ENCODE data around the gene ZNF423. TPM values are rescaled to one million over a fixed set of nuclear protein-coding genes. Genes with fewer than 3 reads are reported as not detected.

ZNF423 gene
- total RNA-seq, 1 experiment from 2014 or later = 2.0 TPM

DNA sequence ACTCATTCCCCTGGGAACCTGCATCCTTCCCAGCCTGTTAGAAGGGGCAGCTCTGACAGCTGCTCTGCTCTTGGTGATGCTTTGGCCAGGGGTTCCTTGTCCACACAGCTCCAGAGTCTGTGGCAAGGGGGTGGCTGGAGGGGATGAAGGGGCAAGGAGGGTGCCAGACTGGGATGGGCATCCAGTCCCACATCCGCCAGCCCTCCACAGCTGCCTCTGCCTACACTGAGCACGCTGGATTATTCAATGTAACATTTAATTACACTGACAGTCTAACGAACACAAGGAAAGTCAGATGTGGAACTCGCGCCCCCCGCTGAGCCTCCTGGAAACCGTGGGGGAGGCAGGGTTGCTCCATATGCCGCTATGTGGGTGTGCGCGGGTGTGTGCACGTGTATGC, 381.2 kb downstream of the ZNF423 start:
- no peak for DNase-seq (ENCODE audit: low read depth)

GRCh38 chr16:49473773-49474172, 382.1 kb downstream of the ZNF423 start:
- no peak for DNase-seq (ENCODE audit: low read depth)

DNA sequence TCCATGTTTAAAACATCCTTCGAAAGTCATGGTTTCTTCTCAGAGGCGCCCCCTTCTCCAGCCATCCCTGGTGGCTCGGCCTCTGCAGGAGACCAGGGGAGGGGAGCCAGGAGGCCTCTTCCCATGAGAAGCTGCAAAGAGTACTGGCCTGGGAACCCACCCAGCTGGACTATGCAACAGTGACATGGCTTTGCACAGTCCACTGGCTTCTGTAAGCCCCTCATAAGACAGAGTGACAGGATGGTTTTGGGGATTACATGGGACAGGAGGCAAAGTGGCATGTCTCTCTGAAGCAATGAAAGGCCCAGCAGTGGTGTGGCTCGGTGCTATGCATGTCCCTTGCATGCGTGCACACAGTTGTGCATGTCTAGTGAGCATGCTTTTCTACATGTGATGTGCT, 382.8 kb downstream of the ZNF423 start:
- no peak for DNase-seq (ENCODE audit: low read depth)

DNA sequence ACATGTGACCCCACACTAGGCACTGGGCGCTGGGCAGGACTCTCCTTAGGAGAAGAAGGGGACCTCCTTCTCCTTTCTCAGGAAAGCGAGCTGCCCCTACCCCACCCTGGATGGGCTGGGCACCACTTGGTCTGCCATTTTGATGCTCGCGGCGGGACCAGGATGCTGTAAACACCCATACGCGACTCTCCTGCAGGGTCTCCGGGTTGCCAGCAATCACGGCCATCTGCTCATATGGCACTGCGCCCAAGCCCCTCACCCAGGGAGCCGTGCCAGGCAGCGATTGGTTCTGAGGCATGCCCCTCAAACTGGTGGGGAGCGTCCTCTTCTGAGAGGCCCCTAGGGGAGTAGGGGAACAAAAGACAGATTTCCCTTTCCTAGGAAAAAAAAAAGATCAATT, 383.3 kb downstream of the ZNF423 start:
- no peak for DNase-seq (ENCODE audit: low read depth)

GRCh38 chr16:49471038-49471727, 384.7 kb downstream of the ZNF423 start:
- no peak for DNase-seq (ENCODE audit: low read depth)

GRCh38 chr16:49470513-49470991, 385.4 kb downstream of the ZNF423 start:
- no peak for DNase-seq (ENCODE audit: low read depth)

DNA sequence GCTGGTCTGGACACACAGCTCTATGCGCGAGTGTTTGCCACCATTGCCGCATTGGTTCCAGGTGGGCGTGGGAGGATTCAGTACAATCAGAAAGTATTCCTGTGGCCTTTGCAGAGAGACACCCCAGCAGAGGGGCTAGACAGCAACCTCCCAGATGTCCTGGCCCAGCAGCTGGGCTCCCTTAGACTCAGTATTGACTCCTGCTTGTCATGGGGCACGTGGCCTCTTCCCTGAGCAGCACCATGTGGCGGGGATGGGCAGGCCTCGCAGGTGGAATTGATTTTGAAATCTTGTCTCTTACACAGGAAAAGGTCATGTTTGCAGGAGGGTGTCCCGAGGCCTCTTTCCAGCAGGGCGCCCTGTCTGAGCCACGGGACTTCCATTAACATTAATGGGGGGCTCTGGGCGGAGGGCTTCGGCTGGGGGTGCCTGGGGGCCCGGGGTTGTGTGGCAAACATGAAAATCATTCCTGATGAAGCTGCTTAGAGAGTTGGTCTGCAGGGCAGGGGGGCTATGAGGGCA, 385.9 kb downstream of the ZNF423 start:
- no peak for DNase-seq (ENCODE audit: low read depth)

DNA sequence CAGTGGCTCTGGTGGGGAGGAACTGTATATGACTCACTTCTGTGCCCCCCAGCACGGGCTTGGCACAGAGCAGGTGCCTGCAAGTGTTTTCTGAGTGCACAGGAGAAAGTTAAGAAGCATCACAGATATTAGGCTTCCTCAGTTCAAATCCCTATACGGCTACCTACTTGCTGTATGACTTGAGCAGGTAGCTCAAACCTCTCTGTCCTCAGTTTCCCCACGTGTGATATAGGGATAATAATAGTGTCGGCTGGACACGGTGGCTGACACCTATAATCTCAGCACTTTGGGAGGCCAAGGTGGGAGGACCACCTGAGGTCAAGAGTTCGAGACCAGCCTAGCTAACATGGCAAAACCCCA, 386.6 kb downstream of the ZNF423 start:
- no peak for DNase-seq (ENCODE audit: low read depth)

GRCh38 chr16:49468611-49469310, 387.2 kb downstream of the ZNF423 start:
- no peak for DNase-seq (ENCODE audit: low read depth)

DNA sequence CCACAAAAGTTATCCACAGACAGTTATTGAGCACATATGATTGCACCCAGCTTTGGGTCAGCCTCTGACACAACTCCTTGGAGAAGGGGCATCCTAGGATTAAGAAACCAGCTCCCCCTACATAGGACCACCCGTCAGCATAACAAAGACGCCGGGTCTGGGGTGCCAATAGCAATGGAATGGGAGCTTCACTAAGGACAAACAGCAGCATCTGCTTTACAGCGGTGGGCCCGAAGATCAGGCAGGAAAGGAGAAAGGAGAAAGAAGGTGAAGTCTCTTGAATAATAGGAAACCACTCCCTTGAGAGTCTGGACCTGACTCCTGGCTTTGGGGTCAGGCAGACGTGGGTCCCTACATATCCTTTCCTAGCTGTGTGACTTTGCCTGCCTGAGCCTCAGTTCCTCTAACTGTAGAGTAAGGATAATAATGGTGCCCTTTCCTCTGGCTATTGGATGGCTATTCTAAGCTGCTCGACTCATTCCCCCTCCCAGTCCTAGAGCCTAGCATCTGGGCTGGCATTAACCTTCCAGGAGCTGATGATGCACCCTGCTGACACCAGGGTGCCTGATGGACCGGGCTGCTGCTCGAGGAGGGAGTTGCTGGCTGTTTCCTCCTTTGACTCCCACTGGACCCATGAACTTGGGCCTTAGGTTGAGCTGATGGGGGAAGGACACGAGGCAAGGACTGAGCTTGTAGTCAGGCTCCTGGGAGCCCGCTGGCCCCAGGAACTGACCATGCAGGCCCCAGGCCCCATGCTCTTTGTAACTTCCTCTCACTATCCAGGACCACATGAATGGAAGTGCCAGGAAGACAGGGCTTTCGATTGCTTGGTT, 388.2 kb downstream of the ZNF423 start:
- no peak for DNase-seq (ENCODE audit: low read depth)

GRCh38 chr16:49466881-49467280, 389.0 kb downstream of the ZNF423 start:
- DNase-seq (ENCODE audit: low read depth) = no peak

- DNase-seq (ENCODE audit: low read depth) = no peak
Measured at GRCh38 chr16:49466529-49466831, 389.4 kb downstream of the ZNF423 start.

- DNase-seq (ENCODE audit: low read depth) = no peak
Measured at GRCh38 chr16:49465661-49466528, 390.0 kb downstream of the ZNF423 start.

DNA sequence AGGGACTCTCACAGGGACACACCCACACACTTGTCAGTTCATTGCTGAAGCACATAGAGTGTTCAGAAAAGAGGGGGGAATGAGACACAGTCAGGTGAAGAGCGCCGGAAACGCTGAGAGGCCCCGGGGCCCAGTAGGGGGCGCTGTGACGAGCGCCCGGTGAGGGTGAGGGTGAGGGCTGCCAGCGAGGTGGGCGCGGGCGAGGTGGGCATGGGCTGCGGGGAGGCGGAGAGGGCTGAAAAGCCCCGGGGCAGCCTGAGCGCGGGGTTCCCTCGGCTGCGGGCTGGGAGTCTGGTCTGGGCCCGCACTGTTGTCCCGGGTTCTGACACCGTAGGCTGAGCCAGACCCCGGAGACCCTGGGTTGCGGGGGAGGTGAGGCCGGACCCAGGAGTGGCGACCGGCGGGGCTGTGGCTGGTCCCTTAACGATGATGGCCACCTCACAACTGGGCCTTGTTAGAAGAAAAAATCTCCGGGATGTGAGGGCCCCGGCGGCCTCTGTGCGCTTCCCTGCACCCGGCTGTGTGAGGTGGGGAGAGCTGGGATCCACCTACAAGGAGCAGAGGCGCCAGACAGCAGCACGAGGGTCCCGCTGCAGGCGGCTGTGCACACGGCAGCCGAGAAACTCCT, 390.9 kb downstream of the ZNF423 start:
- no peak for DNase-seq (ENCODE audit: low read depth)

DNA sequence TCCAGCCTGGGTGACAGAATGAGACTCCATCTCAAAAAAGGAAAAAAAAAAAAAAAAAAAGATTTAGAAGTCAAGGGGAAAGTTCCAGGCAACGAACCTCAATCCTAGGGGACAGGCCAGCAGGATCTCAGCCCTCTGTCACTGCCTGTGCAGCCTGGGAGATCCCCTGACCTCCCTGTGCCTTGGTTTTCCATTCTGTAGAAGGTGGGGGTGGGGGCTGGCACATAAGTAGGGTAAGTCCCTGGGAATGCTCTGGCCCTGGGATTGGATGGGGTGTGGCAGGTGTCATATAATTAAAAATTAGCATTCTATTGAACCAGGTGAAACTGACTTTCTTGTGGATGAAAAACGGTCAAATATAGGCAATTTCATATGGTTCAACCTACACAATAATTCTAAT, 391.8 kb downstream of the ZNF423 start:
- no peak for DNase-seq (ENCODE audit: low read depth)

DNA sequence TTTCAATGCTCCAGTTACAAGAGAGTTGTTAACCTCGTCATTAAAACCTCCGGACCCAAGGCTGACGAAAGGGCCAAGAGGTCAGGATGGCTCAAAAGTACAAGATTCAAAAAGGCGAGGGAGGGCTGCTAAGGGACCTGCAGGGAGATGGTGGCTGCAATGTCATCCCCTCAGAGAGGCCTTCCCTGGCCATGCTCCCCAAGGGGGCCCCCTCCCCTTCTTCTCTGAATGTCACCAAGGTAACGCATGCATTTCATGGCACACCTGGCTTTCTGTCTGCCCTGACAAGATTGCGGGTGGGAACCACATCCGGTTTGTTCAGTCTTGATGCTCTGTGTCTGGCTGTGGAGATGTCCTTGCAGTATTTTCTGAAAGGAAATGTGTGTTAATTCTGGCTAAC, 392.4 kb downstream of the ZNF423 start:
- DNase-seq (ENCODE audit: low read depth) = no peak

- no peak for DNase-seq (ENCODE audit: low read depth)
Measured at GRCh38 chr16:49462989-49463371, 392.9 kb downstream of the ZNF423 start.

DNA sequence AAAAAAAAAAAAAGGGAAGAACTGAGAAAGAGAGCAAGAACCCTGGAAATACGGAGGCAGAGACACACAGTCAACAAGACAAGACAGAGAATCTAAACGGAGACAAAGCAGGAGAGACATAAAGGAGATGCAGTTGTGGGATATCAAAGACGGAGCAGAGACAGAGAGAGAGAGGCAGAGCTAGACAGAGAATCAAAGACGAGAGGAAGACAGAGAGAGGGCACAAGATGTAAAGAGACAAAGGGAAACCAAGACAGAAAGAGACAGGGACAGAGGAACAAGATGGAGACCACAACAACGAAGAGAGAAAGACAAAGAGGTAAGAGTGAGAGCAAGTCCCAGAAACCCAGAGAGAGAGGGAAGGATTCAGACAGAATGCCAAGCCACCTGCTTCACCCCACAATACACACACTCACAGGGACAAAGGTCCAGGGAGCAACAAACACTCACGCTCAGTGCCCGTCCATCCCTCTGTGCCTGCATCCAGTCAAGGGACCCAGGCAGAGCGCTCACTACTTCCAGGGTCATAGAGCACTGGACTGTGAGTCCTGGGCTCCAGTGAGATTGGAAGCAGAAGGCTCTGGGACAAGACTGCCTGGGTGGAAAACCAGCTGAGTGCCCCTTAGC, 393.4 kb downstream of the ZNF423 start:
- no peak for DNase-seq (ENCODE audit: low read depth)

DNA sequence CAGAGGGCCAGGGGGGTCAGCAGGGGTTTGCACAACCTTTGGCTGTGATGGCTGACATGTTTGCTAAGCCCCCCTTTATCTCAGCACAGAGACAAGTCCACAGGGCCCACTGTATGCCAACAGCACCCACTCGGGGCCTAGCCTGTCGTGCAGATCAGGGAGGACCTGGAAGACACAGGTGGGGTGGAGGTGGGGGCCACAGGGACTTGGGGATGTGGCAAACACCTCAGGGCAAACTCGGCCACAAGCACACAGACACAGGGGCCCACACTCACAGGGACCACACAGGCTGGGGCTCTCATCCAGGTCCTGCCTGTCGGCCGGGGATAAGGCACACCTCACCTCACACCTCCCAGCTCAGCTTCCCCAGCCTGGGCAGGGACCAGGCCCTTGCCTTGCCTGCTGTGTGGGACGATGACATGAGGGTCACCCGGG, 394.4 kb downstream of the ZNF423 start:
- DNase-seq (ENCODE audit: low read depth) = no peak

DNA sequence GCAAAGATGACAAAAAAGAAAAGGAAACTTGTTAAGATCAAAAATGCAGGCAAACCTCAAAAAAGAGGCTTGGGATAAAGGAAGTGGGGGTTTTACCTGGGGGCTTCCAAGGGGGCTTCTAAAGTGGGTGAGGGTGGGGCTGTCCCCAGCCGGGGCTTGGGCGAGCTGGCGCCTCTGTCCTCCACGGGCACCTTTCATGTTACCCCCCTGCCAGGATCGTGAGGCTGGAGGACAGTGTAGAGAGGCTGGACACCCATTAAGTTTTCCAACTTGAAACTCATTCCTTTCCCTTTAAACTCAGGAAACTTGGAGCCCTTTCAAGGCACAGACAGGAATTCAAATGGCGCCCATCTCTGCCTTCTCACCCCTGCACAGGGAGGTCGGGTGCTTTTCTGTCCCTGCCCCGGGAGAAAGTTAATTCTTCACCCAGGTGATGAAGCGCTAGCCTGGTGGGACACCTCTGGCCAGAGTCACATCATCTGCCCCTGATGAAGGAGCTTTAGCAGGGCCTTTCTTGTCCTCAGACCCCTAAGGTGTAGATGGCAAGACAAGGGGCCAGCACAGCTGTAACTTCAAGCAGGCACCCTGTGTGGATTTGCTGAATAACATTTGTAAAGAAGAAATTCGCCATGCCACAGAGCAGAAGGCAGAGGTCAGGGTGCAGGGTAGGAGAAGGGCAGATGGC, 395.0 kb downstream of the ZNF423 start:
- DNase-seq (ENCODE audit: low read depth) = no peak

All from Daoy (cell line).